ENCODE data around the gene DLGAP1.

DNA sequence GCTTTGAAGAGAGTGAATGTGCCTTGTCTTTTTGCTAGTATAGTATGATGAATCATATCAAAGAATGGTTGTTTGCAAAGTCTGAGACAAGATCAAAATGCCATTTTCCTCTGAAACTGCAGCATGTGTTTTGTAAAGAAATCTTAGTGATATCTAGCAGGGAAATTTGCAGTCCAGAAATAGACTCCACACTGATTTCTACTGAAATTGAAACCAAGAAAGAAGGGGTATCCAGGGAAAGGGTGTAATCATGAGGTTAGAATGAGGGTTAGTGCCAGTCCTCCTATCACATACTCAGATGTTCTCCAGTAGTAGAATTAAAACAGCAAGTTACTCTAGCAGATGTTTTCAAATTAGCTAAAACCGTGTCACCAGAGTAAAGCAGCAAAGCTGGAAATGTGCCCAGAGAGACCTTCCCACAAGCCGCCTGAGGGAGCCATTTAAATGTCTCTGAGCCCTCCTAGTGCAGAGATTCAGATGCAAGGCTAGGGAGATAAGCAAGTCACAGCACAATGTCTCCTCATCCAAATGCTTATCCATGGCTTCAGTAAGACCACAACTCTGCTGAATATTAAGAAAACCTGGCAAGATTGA is 4.9 kb downstream of the DLGAP1 start:
- TF ChIP-seq, protein P1, sequence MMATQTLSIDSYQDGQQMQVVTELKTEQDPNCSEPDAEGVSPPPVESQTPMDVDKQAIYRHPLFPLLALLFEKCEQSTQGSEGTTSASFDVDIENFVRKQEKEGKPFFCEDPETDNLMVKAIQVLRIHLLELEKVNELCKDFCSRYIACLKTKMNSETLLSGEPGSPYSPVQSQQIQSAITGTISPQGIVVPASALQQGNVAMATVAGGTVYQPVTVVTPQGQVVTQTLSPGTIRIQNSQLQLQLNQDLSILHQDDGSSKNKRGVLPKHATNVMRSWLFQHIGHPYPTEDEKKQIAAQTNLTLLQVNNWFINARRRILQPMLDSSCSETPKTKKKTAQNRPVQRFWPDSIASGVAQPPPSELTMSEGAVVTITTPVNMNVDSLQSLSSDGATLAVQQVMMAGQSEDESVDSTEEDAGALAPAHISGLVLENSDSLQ (IDR thresholded peaks at IDR 0.05), result no peak
- TF ChIP-seq SUZ12 (IDR thresholded peaks at IDR 0.05) (no peak), ELF4 (IDR thresholded peaks at IDR 0.05) (no peak), FOXM1 (IDR thresholded peaks at IDR 0.05; ENCODE audit: borderline replicate concordance) (no peak), FOXK2 (IDR thresholded peaks at IDR 0.05) (no peak), NFRKB (IDR thresholded peaks at IDR 0.05) (no peak)
